Naive B cell (primary cell): ENCODE measurements around the gene PTPRK. TPM values are rescaled to one million over a fixed set of nuclear protein-coding genes. Genes with fewer than 3 reads are reported as not detected.

Source experiments
- ATAC-seq, 2 donors: fragments of 150-1000 bp; cut with Tn5 transposase; 2 replicates each; pipeline ENCODE4 v1.10.0; 2021; ENCODE audit warnings: low read depth in 2 of 2, mild to moderate bottlenecking in 2 of 2, moderate library complexity in 2 of 2
- DNase-seq: peaks from one replicate; pipeline ENCODE4 v3.0.0; 2022
- H3K27ac Mint-ChIP-seq, 6 donors: one replicate each; pipeline ENCODE4 v1.8.0; 2020 to 2022; ENCODE audit warnings: mild to moderate bottlenecking in 6 of 6, mixed read lengths in 6 of 6, moderate library complexity in 5 of 6, inconsistent platforms in 2 of 6
- H3K27me3 Mint-ChIP-seq, 3 donors: one replicate each; pipeline ENCODE4 v1.8.0; 2021 to 2022; ENCODE audit warnings: mixed read lengths in 3 of 3, mild to moderate bottlenecking in 1 of 3
- H3K36me3 Mint-ChIP-seq, 2 donors: one replicate each; pipeline ENCODE4 v1.8.0; 2020 to 2022; ENCODE audit warnings: mixed read lengths in 2 of 2, inconsistent platforms in 1 of 2, mild to moderate bottlenecking in 1 of 2
- H3K4me1 Mint-ChIP-seq, 3 donors: one replicate each; pipeline ENCODE4 v1.8.0; 2020 to 2022; ENCODE audit warnings: mixed read lengths in 3 of 3, inconsistent platforms in 1 of 3, mild to moderate bottlenecking in 1 of 3, moderate library complexity in 1 of 3
- H3K4me3 Mint-ChIP-seq, 8 donors: one replicate each; pipeline ENCODE4 v1.8.0; 2020 to 2022; ENCODE audit warnings: mild to moderate bottlenecking in 8 of 8, mixed read lengths in 8 of 8, moderate library complexity in 8 of 8, inconsistent platforms in 2 of 8
- H3K9me3 Mint-ChIP-seq, 7 donors: one replicate each; pipeline ENCODE4 v1.8.0; 2020 to 2022; ENCODE audit warnings: mixed read lengths in 7 of 7, mild to moderate bottlenecking in 5 of 7, inconsistent platforms in 2 of 7, moderate library complexity in 1 of 7
- polyA plus RNA-seq, 6 donors: library from polyadenylated mRNA; unstranded; fragments of 300-500 nt; fragmentation: Illumina TruSeq; gene quantifications; one replicate each; pipeline ENCODE4 v1.2.3, GENCODE V29; 2021; ENCODE audit warnings: low read depth in 6 of 6

PTPRK gene
- polyA plus RNA-seq, 6 donors from 2014 or later = 27.6 to 43.4 (median 34.3) TPM

DNA sequence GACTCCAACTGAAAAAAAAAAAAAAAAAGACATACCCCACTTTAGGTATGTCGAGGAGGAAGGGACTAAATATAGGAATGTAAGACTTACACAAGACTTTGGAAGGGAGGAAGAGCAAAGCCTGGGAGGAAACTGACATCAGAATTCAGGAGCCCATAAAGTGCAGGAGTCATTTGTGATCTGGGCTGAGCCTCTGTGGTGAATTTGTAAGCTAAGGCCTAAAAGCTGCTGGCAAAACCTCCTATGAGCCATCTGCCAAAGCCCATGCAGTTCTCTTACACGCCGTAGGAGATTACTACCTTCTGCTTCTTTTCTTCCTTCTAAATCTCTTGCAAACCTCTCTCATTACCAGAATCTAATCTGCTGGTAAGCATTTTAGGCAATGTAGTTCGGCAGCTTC is 567.6 kb downstream of the PTPRK start:
- no peak for ATAC-seq
- H3K9me3 Mint-ChIP-seq = no peaks in the 10 kb centered on the region
- no peaks in the 10 kb centered on the region for H3K27me3 Mint-ChIP-seq
- H3K4me1 Mint-ChIP-seq = peaks cover 15 to 22% (median 18%) of the 10 kb centered on the region in 3 donors
- H3K36me3 Mint-ChIP-seq = no peaks in the 10 kb centered on the region
- no peak overlapping the region for H3K4me3 Mint-ChIP-seq
- no peak overlapping the region for H3K27ac Mint-ChIP-seq
- DNase-seq = no peak

DNA sequence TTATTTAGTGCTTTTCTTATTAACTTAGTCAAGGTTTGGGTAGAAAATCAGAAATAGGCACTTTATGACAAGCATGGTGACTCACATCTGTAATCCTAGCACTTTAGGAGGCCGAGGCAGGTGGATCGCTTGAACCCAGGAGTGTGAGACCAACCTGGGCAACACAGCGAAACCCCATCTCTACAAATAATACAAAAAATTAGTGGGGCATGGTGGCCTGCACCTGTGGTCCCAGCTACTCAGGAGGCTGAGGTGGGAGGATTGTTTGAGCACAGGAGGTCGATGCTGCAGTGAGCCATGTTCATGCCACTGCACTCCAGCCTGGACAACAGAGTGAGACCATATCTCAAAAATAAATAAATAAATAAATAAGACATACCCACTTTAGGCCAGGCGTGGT is 568.2 kb downstream of the PTPRK start:
- DNase-seq (no peak), ATAC-seq (no peak)
- H3K36me3 Mint-ChIP-seq = no peaks in the 10 kb centered on the region
- H3K27ac Mint-ChIP-seq = no peak overlapping the region
- H3K27me3 Mint-ChIP-seq = no peaks in the 10 kb centered on the region
- H3K4me3 Mint-ChIP-seq = peak overlapping the region in 1 of 8 donors; percentile 29
- peaks cover 15 to 22% (median 18%) of the 10 kb centered on the region in 3 donors for H3K4me1 Mint-ChIP-seq
- H3K9me3 Mint-ChIP-seq = no peaks in the 10 kb centered on the region

DNA sequence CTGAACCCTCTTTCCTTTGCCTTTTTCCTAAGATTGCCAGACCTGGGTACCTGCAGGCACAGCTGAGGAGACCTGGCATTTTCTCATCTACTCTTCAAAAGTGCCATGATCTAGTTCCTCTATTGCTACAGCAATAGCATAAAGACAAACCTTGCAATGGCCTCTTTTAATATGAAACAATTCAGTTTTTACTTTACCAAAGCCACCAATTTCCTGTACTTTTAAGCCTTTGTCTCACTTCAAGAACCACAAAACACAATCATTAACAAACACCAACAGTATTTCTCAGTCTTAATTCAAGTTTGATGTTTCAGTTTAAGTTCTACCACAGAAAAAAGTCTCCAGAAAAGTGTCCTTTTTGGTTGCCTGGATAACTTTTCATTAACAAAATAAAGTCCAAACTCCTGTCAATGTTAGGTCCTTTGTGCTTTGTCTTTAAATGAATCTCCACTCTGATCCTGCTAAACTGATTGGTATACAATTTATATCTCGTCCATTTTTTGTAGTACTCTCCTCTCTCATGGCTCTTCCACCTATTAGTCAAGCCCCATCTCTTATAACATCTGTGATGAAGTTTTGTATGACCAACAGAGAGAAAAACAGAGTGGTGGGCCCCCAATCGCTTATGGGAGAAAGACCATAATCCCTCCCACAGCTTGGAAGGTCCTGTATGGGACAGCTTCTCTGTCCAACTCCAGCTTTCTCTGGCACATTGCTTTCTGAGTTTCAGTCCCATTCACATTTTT is 569.1 kb downstream of the PTPRK start:
- DNase-seq (no peak), ATAC-seq (peak; percentile 61 to 70)
- Mint-ChIP-seq H3K36me3 (no peaks in the 10 kb centered on the region), H3K4me3 (peak overlapping the region in 7 of 8 donors; percentile 36 to 90 (median 69)), H3K27me3 (no peaks in the 10 kb centered on the region), H3K4me1 (peaks cover 15 to 22% (median 18%) of the 10 kb centered on the region in 3 donors), H3K27ac (peak overlapping the region in 5 of 6 donors; percentile 7 to 97 (median 78)), H3K9me3 (peaks cover 0 to 1% (median 0%) of the 10 kb centered on the region in 7 donors)

DNA sequence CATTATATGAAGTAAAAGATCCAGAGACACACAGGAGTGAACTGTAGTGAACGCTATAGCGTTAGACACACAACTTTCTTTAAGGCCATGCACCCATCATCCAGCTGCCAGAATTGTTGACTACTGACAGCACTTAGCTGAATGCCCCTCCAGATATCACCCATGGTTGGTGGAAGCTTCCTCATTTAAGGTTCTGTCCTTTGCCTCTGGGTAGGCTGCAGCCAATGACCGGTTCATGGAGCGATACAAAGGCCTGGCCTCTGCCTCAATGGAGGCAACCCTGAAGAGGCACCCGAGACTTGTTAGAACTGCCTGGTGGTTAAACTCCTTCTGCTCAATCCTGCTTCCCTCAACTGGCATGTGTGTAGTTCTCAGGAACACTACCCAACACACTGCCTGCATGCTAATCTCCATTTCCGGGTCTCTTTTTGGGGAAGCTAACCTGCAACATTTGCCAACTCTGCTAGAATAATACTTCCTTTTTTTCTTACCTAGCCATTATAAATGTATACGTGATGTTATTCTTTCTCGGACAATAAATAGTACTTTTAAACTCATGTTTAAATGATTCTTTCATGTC is 569.7 kb downstream of the PTPRK start:
- peaks cover 0 to 5% (median 0%) of the 10 kb centered on the region in 7 donors for H3K9me3 Mint-ChIP-seq
- H3K36me3 Mint-ChIP-seq = no peaks in the 10 kb centered on the region
- H3K27ac Mint-ChIP-seq = peak overlapping the region in 5 of 6 donors; percentile 7 to 94 (median 78)
- DNase-seq (peak; percentile 34), ATAC-seq (peak; percentile 81 to 84)
- no peaks in the 10 kb centered on the region for H3K27me3 Mint-ChIP-seq
- H3K4me1 Mint-ChIP-seq = peaks cover 15 to 22% (median 18%) of the 10 kb centered on the region in 3 donors
- H3K4me3 Mint-ChIP-seq = peak overlapping the region in 7 of 8 donors; percentile 36 to 90 (median 69)

DNA sequence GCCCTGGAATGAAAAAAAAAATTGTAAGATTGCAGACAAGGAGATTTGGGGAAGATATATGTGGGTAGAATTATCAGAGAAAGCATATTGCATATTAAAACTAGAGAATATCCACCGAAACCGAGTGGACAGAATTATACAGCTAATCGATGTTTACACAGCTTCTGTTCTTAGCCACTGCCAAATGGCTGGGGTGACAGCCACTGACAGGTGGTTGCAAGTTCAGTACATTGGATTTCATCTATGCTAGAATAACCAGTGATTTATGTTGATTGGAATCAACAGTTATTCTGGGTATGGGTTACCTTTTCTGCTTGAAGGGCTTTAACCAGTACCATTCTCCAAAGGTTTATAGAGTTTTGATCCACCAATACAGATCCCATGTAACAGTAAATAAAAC is 571.1 kb downstream of the PTPRK start:
- no peaks in the 10 kb centered on the region for H3K27me3 Mint-ChIP-seq
- no peak overlapping the region for H3K27ac Mint-ChIP-seq
- no peaks in the 10 kb centered on the region for H3K36me3 Mint-ChIP-seq
- peaks cover 0 to 5% (median 0%) of the 10 kb centered on the region in 7 donors for H3K9me3 Mint-ChIP-seq
- H3K4me3 Mint-ChIP-seq = peak overlapping the region in 1 of 8 donors; percentile 71
- DNase-seq (no peak), ATAC-seq (no peak)
- peaks cover 15 to 22% (median 18%) of the 10 kb centered on the region in 3 donors for H3K4me1 Mint-ChIP-seq

DNA sequence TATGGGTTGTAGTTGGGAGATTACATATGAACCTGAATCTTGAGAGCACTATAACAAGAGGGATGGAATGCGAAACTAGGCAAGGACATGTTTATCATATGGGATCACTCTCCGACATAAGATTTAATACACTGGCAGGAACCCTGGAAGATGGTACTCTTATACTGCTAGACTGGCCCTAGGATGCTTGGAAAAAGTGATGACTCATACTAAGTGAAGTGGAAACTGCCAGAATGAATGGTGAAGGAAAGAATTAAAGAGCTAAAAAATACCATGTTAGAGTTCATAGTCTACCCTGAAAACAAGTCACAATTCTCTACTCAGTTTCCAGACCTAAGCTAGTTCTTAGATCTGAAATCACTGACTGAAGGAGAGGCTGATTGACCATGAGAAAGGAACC is 574.0 kb downstream of the PTPRK start:
- ATAC-seq = no peak
- peaks cover 8 to 15% (median 11%) of the 10 kb centered on the region in 3 donors for H3K4me1 Mint-ChIP-seq

DNA sequence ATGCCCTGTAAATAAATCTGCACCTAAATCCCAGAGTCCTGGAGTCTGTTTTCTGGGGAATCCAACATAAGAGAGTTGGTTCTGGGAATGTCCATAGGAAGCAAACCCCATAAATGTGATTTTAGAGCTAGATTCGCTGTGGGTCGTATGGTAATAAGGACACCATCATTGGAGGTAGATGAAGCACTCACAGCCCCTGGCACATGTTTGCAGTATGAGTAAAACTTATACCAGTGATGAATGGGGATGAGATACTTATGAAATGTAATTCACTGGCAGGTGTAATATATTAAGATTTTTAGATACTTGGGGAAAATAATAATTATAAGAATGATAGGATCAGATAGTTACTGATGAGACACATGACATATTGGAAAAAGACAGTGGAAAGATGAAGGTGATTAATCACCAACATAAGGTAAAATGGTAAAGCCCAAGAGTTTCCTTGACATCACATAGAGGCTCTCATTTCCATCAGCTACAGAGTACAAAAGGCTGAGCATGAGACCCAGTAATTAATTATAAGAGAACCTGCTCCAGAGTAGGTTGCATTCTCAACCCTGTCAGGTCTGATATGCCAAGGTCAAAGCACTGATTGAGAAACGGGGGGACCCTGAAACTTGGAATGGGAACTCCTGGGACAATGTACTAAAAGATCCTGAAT is 574.8 kb downstream of the PTPRK start:
- H3K9me3 Mint-ChIP-seq = peaks cover 0 to 5% (median 0%) of the 10 kb centered on the region in 7 donors
- ATAC-seq (no peak), DNase-seq (no peak)
- H3K4me3 Mint-ChIP-seq = no peak overlapping the region
- H3K27me3 Mint-ChIP-seq = no peaks in the 10 kb centered on the region
- no peak overlapping the region for H3K27ac Mint-ChIP-seq
- peaks cover under 1 to 6% (median 3%) of the 10 kb centered on the region in 3 donors for H3K4me1 Mint-ChIP-seq
- no peaks in the 10 kb centered on the region for H3K36me3 Mint-ChIP-seq

More for the DNA sequence above, 574.0 kb downstream of the PTPRK start:
- DNase-seq = no peak
- H3K27ac Mint-ChIP-seq = no peak overlapping the region
- peaks cover 0 to 5% (median 0%) of the 10 kb centered on the region in 7 donors for H3K9me3 Mint-ChIP-seq
- H3K27me3 Mint-ChIP-seq = no peaks in the 10 kb centered on the region
- no peaks in the 10 kb centered on the region for H3K36me3 Mint-ChIP-seq
- no peak overlapping the region for H3K4me3 Mint-ChIP-seq

DNA sequence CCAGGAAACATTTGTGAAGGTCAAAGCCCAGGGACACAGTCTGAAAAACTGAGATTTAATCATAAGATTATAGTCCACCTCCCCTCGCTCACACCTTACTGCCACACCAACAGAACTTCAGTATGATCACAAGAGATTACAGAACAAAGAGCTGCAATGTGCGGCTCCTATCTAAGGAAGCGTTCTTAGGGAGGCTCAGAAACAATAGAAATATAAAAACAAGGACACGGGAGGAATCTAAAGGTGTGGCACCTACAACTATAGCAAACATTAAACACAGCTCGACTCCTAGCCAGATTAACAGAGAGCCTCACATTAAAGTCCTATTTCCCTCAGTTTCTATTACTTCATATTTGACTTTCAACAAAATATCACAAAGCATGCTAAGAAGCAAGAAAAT is 579.2 kb downstream of the PTPRK start:
- H3K27me3 Mint-ChIP-seq = no peaks in the 10 kb centered on the region
- H3K9me3 Mint-ChIP-seq = peaks cover 0 to 2% (median 0%) of the 10 kb centered on the region in 7 donors
- H3K36me3 Mint-ChIP-seq = no peaks in the 10 kb centered on the region
- H3K4me1 Mint-ChIP-seq = no peaks in the 10 kb centered on the region
- no peak overlapping the region for H3K4me3 Mint-ChIP-seq
- DNase-seq (no peak), ATAC-seq (no peak)
- H3K27ac Mint-ChIP-seq = no peak overlapping the region

DNA sequence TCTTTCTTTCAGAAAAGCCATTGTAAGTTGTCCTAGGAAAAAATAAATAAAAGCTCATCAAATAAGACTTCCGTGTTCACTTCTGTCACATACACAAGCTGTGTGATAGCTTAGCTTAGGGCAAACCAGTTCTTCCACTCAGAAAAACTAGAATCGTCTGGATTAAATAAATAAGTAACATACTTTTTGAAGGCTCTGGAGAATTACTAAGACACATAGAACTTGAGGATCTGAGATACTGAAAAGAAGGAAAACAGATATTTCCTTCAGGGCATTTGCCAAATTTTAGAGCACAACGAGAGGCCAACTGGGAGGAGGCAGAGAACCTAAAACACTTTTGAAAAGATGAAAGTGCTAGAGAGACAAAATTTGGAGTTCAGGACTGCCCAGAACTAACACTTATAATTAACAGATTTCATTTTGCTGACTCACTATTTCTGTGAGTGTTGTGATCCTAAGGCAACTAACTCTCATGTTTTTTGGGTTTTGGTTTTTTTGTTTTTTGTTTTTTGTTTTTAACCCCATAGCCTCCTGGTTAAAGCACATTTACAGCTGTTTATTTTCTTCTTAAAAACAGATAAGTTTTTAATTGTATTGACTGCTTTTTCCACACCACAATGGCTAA is 580.8 kb downstream of the PTPRK start:
- no peaks in the 10 kb centered on the region for H3K36me3 Mint-ChIP-seq

DNA sequence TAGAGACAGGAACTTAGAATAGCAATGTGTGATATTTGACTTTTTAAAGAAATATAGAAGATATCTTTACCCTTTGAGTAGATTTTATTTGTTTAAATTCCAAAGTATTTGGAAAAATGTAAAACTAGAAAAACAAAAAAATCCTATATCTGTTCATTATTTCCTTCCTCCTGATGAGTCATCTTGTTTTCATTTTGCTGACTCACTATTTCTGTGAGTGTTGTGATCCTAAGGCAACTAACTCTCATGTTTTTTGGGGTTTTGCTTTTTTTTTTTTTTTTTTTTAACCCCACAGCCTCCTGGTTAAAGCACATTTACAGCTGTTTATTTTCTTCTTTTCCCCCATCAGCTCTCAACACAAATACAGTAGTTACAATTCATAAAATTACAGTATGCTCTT is 581.7 kb downstream of the PTPRK start:
- H3K4me1 Mint-ChIP-seq = no peaks in the 10 kb centered on the region
- H3K27ac Mint-ChIP-seq = no peak overlapping the region
- H3K27me3 Mint-ChIP-seq = no peaks in the 10 kb centered on the region
- no peak for DNase-seq
- H3K4me3 Mint-ChIP-seq = no peak overlapping the region
- ATAC-seq = no peak
- no peaks in the 10 kb centered on the region for H3K36me3 Mint-ChIP-seq
- peaks cover 0 to 2% (median 0%) of the 10 kb centered on the region in 7 donors for H3K9me3 Mint-ChIP-seq

More for the DNA sequence above, 580.8 kb downstream of the PTPRK start:
- H3K9me3 Mint-ChIP-seq = peaks cover 0 to 2% (median 0%) of the 10 kb centered on the region in 7 donors
- no peaks in the 10 kb centered on the region for H3K4me1 Mint-ChIP-seq
- no peaks in the 10 kb centered on the region for H3K27me3 Mint-ChIP-seq
- no peak overlapping the region for H3K27ac Mint-ChIP-seq
- H3K4me3 Mint-ChIP-seq = no peak overlapping the region
- ATAC-seq = no peak
- DNase-seq = no peak

DNA sequence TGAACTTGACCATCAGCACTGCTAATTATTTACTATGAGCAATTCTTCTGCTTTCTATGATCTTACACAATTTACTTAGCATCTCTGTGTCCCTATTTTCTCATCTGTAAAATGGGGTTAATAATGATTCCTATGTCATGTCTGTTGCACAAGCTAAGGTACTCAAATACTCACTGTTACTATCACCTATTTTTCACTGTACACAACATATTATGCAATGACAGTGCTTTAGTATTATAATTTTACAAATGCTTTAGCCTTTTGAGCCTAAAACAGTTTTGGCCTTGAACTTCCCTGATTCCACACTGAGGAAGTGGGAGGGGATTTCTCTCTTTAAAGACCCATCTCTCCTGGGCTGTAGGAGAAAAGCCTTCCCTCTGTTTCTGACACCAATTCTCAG is 582.7 kb downstream of the PTPRK start:
- H3K4me3 Mint-ChIP-seq = no peak overlapping the region
- H3K9me3 Mint-ChIP-seq = peaks cover 2 to 8% (median 6%) of the 10 kb centered on the region in 7 donors
- no peak overlapping the region for H3K27ac Mint-ChIP-seq

DNA sequence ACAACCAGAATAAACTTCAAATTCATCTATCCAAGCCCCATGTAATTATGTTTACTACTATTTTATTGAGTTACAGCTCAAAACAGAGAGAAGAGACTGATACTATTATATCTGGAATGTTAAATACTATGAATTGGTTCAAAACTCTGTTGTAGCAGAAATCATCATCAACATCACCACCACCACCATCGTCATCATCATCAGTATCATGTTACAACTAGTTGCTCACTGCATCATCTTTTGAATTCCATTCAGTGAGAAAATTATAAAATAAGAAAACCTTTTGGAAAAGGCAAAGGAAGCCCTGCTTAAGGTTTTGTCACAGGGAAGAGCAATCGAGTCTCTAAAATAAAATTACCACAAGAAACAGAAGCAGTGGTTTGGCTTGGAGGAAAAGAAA is 583.3 kb downstream of the PTPRK start:
- H3K27ac Mint-ChIP-seq = no peak overlapping the region
- no peaks in the 10 kb centered on the region for H3K27me3 Mint-ChIP-seq
- no peak for ATAC-seq
- no peak overlapping the region for H3K4me3 Mint-ChIP-seq
- no peak for DNase-seq
- peaks cover 2 to 13% (median 10%) of the 10 kb centered on the region in 7 donors for H3K9me3 Mint-ChIP-seq
- H3K36me3 Mint-ChIP-seq = no peaks in the 10 kb centered on the region
- H3K4me1 Mint-ChIP-seq = no peaks in the 10 kb centered on the region

More for the DNA sequence above, 582.7 kb downstream of the PTPRK start:
- Mint-ChIP-seq H3K27me3 (no peaks in the 10 kb centered on the region), H3K4me1 (no peaks in the 10 kb centered on the region), H3K36me3 (no peaks in the 10 kb centered on the region)
- ATAC-seq = no peak
- DNase-seq = no peak

DNA sequence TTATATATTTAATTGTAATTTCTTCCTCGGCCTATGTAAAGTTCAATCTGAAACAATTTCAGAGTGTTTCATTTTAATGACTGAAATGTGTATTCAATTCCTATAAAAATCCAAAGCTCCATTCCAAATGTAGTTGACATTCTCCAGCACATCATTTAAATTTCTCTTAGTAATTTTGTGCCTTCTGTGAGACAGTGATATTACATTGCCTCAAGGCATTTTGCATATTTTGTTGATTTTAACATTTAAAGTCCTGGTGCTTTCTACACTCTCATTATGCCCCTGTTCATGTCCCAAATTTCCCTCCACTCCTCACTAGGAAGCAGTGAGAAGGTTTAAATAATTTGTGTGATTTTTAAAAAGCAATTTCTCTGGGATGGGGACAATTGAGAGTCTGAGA is 585.4 kb downstream of the PTPRK start:
- no peaks in the 10 kb centered on the region for H3K4me1 Mint-ChIP-seq
- ATAC-seq = no peak
- peaks cover 2 to 13% (median 10%) of the 10 kb centered on the region in 7 donors for H3K9me3 Mint-ChIP-seq
- no peak overlapping the region for H3K4me3 Mint-ChIP-seq
- H3K27me3 Mint-ChIP-seq = no peaks in the 10 kb centered on the region
- H3K27ac Mint-ChIP-seq = no peak overlapping the region
- no peaks in the 10 kb centered on the region for H3K36me3 Mint-ChIP-seq
- no peak for DNase-seq
